ENCODE data around the gene SPARC.
"Not testable (repeated sequence)": the region's sequence is repeated elsewhere in the genome, so short reads cannot be mapped to it uniquely, and the experiment has no call there.

Gene SPARC

GRCh38 chr5:151692312-151692711 lies 5.6 kb upstream of the SPARC start:
- H3K27ac Mint-ChIP-seq = no peak overlapping the region
- no peak overlapping the region for H3K4me3 Mint-ChIP-seq
- no peaks in the 10 kb centered on the region for H3K9me3 Mint-ChIP-seq
- no peaks in the 10 kb centered on the region for H3K4me1 Mint-ChIP-seq (ENCODE audit: low read depth)
- peaks cover 12% of the 10 kb centered on the region for H3K27me3 Mint-ChIP-seq (ENCODE audit: low read depth)
- H3K36me3 Mint-ChIP-seq (ENCODE audit: low read depth) = no peaks in the 10 kb centered on the region

GRCh38 chr5:151691706-151692105 lies 5.0 kb upstream of the SPARC start:
- Mint-ChIP-seq H3K9me3 (no peaks in the 10 kb centered on the region), H3K4me3 (no peak overlapping the region), H3K27me3 (ENCODE audit: low read depth) (peaks cover 18% of the 10 kb centered on the region), H3K27ac (no peak overlapping the region), H3K36me3 (ENCODE audit: low read depth) (no peaks in the 10 kb centered on the region), H3K4me1 (ENCODE audit: low read depth) (peaks cover under 1% of the 10 kb centered on the region)

- not testable (repeated sequence) for H3K36me3 Mint-ChIP-seq (ENCODE audit: low read depth); H3K4me3 Mint-ChIP-seq; H3K9me3 Mint-ChIP-seq; H3K27ac Mint-ChIP-seq; H3K4me1 Mint-ChIP-seq (ENCODE audit: low read depth)
- H3K27me3 Mint-ChIP-seq (ENCODE audit: low read depth) = peaks cover 38% of the 10 kb centered on the region
Observed at GRCh38 chr5:151689591-151689990, 2.9 kb upstream of the SPARC start.

- H3K36me3 Mint-ChIP-seq (ENCODE audit: low read depth) = no peaks in the 10 kb centered on the region
- H3K9me3 Mint-ChIP-seq = no peaks in the 10 kb centered on the region
- no peak overlapping the region for H3K27ac Mint-ChIP-seq
- H3K4me1 Mint-ChIP-seq (ENCODE audit: low read depth) = peaks cover 7% of the 10 kb centered on the region
- H3K4me3 Mint-ChIP-seq = no peak overlapping the region
- H3K27me3 Mint-ChIP-seq (ENCODE audit: low read depth) = peaks cover 39% of the 10 kb centered on the region
Observed at GRCh38 chr5:151688436-151688835, 1.7 kb upstream of the SPARC start.

GRCh38 chr5:151685749-151686673 lies 704 bp downstream of the SPARC start:
- H3K36me3 Mint-ChIP-seq (ENCODE audit: low read depth) = no peaks in the 10 kb centered on the region
- no peak overlapping the region for H3K27ac Mint-ChIP-seq
- peak overlapping the region; percentile 47 for H3K4me3 Mint-ChIP-seq
- peaks cover 39% of the 10 kb centered on the region for H3K27me3 Mint-ChIP-seq (ENCODE audit: low read depth)
- no peaks in the 10 kb centered on the region for H3K9me3 Mint-ChIP-seq
- H3K4me1 Mint-ChIP-seq (ENCODE audit: low read depth) = peaks cover 7% of the 10 kb centered on the region

- Mint-ChIP-seq H3K4me3 (no peak overlapping the region), H3K36me3 (ENCODE audit: low read depth) (no peaks in the 10 kb centered on the region), H3K27me3 (ENCODE audit: low read depth) (peaks cover 39% of the 10 kb centered on the region), H3K27ac (no peak overlapping the region), H3K4me1 (ENCODE audit: low read depth) (peaks cover 7% of the 10 kb centered on the region), H3K9me3 (no peaks in the 10 kb centered on the region)
Observed at GRCh38 chr5:151684690-151685361, 1.9 kb downstream of the SPARC start.

- no peaks in the 10 kb centered on the region for H3K36me3 Mint-ChIP-seq (ENCODE audit: low read depth)
Observed at GRCh38 chr5:151683986-151684588, 2.6 kb downstream of the SPARC start.

GRCh38 chr5:151683444-151683843 lies 3.3 kb downstream of the SPARC start:
- Mint-ChIP-seq H3K27ac (no peak overlapping the region), H3K4me1 (ENCODE audit: low read depth) (peaks cover 7% of the 10 kb centered on the region), H3K4me3 (no peak overlapping the region), H3K27me3 (ENCODE audit: low read depth) (peaks cover 32% of the 10 kb centered on the region), H3K36me3 (ENCODE audit: low read depth) (no peaks in the 10 kb centered on the region), H3K9me3 (no peaks in the 10 kb centered on the region)

More at GRCh38 chr5:151683986-151684588, 2.6 kb downstream of the SPARC start:
- H3K4me3 Mint-ChIP-seq = no peak overlapping the region
- H3K9me3 Mint-ChIP-seq = no peaks in the 10 kb centered on the region
- H3K4me1 Mint-ChIP-seq (ENCODE audit: low read depth) = peaks cover 7% of the 10 kb centered on the region
- peaks cover 39% of the 10 kb centered on the region for H3K27me3 Mint-ChIP-seq (ENCODE audit: low read depth)
- no peak overlapping the region for H3K27ac Mint-ChIP-seq

GRCh38 chr5:151682751-151683331 lies 3.9 kb downstream of the SPARC start:
- H3K36me3 Mint-ChIP-seq (ENCODE audit: low read depth) = no peaks in the 10 kb centered on the region
- H3K9me3 Mint-ChIP-seq = no peaks in the 10 kb centered on the region
- peaks cover 7% of the 10 kb centered on the region for H3K4me1 Mint-ChIP-seq (ENCODE audit: low read depth)
- peaks cover 30% of the 10 kb centered on the region for H3K27me3 Mint-ChIP-seq (ENCODE audit: low read depth)
- no peak overlapping the region for H3K27ac Mint-ChIP-seq
- no peak overlapping the region for H3K4me3 Mint-ChIP-seq

GRCh38 chr5:151682240-151682639 lies 4.5 kb downstream of the SPARC start:
- Mint-ChIP-seq H3K9me3 (no peaks in the 10 kb centered on the region), H3K36me3 (ENCODE audit: low read depth) (no peaks in the 10 kb centered on the region), H3K27me3 (ENCODE audit: low read depth) (peaks cover 28% of the 10 kb centered on the region), H3K4me3 (no peak overlapping the region), H3K4me1 (ENCODE audit: low read depth) (peaks cover 7% of the 10 kb centered on the region), H3K27ac (no peak overlapping the region)

GRCh38 chr5:151680944-151681427 lies 5.7 kb downstream of the SPARC start:
- Mint-ChIP-seq H3K4me3 (no peak overlapping the region), H3K9me3 (no peaks in the 10 kb centered on the region), H3K27ac (no peak overlapping the region), H3K4me1 (ENCODE audit: low read depth) (peaks cover 2% of the 10 kb centered on the region), H3K27me3 (ENCODE audit: low read depth) (peaks cover 21% of the 10 kb centered on the region), H3K36me3 (ENCODE audit: low read depth) (no peaks in the 10 kb centered on the region)

GRCh38 chr5:151680156-151680505 lies 6.6 kb downstream of the SPARC start:
- not testable (repeated sequence) for H3K36me3 Mint-ChIP-seq (ENCODE audit: low read depth); H3K27ac Mint-ChIP-seq; H3K4me1 Mint-ChIP-seq (ENCODE audit: low read depth); H3K4me3 Mint-ChIP-seq; H3K9me3 Mint-ChIP-seq
- H3K27me3 Mint-ChIP-seq (ENCODE audit: low read depth) = peaks cover 12% of the 10 kb centered on the region

GRCh38 chr5:151679421-151680155 lies 7.1 kb downstream of the SPARC start:
- Mint-ChIP-seq H3K27ac (no peak overlapping the region), H3K4me3 (no peak overlapping the region), H3K27me3 (ENCODE audit: low read depth) (peaks cover 8% of the 10 kb centered on the region), H3K36me3 (ENCODE audit: low read depth) (no peaks in the 10 kb centered on the region), H3K4me1 (ENCODE audit: low read depth) (peaks cover 6% of the 10 kb centered on the region), H3K9me3 (no peaks in the 10 kb centered on the region)

GRCh38 chr5:151678713-151679112 lies 8.0 kb downstream of the SPARC start:
- Mint-ChIP-seq H3K27me3 (ENCODE audit: low read depth) (peaks cover 7% of the 10 kb centered on the region), H3K27ac (no peak overlapping the region), H3K4me1 (ENCODE audit: low read depth) (peaks cover 5% of the 10 kb centered on the region), H3K9me3 (no peaks in the 10 kb centered on the region), H3K4me3 (no peak overlapping the region), H3K36me3 (ENCODE audit: low read depth) (no peaks in the 10 kb centered on the region)
